Karpas-422 (cell line): Measurements from ENCODE around the gene ZBTB8OS. TPM values are rescaled to one million over a fixed set of nuclear protein-coding genes. Genes with fewer than 3 reads are reported as not detected.

Experiments
- DNase-seq: peaks from one replicate; pipeline ENCODE4 v3.0.0-alpha.2; 2015
- H2AFZ ChIP-seq: fragments of 200-600 bp; sonication (generic); 2 replicates; pipeline ENCODE4 v1.6.1; 2014; ENCODE audit warnings: antibody characterized with exemption, low read length, mixed read lengths
- H3K27ac ChIP-seq: fragments of 200-600 bp; sonication (generic); 2 replicates; pipeline ENCODE4 v1.5.1; 2014; ENCODE audit warnings: mild to moderate bottlenecking, low read length, moderate library complexity
- H3K27me3 ChIP-seq: fragments of 200-600 bp; sonication (generic); 2 replicates; pipeline ENCODE4 v1.6.1; 2014; ENCODE audit warnings: low read length, mixed read lengths
- H3K36me3 ChIP-seq: fragments of 200-600 bp; sonication (generic); 2 replicates; pipeline ENCODE4 v1.6.1; 2014; ENCODE audit warnings: low read length, mixed read lengths; ENCODE audit not compliant: insufficient read depth
- H3K4me1 ChIP-seq: fragments of 200-600 bp; sonication (generic); 2 replicates; pipeline ENCODE4 v1.6.1; 2014; ENCODE audit warnings: mild to moderate bottlenecking, low read length, mixed read lengths
- H3K4me2 ChIP-seq: fragments of 200-600 bp; sonication (generic); 2 replicates; pipeline ENCODE4 v1.6.1; 2014; ENCODE audit warnings: low read length, low read depth, mild to moderate bottlenecking; ENCODE audit not compliant: poor library complexity, severe bottlenecking
- H3K4me3 ChIP-seq: fragments of 200-600 bp; sonication (generic); 2 replicates; pipeline ENCODE4 v1.5.1; 2014; ENCODE audit warnings: mild to moderate bottlenecking, antibody characterized with exemption, low read length, mixed read lengths
- H3K79me2 ChIP-seq: fragments of 200-600 bp; sonication (generic); 2 replicates; pipeline ENCODE4 v1.6.1; 2014; ENCODE audit warnings: mild to moderate bottlenecking, low read length, mixed read lengths
- H3K9ac ChIP-seq: fragments of 200-600 bp; sonication (generic); 2 replicates; pipeline ENCODE4 v1.6.0; 2014; ENCODE audit warnings: low read length
- H3K9me2 ChIP-seq: fragments of 200-600 bp; sonication (generic), shearing (Covaris generic); replicated peaks from 2 replicates; pipeline ENCODE4 v1.6.0; 2014; ENCODE audit warnings: mild to moderate bottlenecking, low read length, moderate library complexity; ENCODE audit not compliant: insufficient read depth
- H3K9me3 ChIP-seq: fragments of 300-700, 200-600 bp; sonication (generic); 2 replicates; pipeline ENCODE4 v1.6.1; 2014; ENCODE audit warnings: low read length, mixed read lengths
- H4K20me1 ChIP-seq: fragments of 200-600 bp; sonication (generic); 2 replicates; pipeline ENCODE4 v1.6.1; 2014; ENCODE audit warnings: mild to moderate bottlenecking, antibody characterized with exemption, low read length, low read depth; ENCODE audit not compliant: insufficient read depth
- total RNA-seq: library from RNA; depleted of rRNA; stranded (reverse); fragments of >200 nt; shearing (Covaris generic); gene quantifications from 2 replicates; pipeline ENCODE4 v1.2.3, GENCODE V29; 2014; ENCODE audit warnings: low replicate concordance

ZBTB8OS gene
- total RNA-seq, 1 experiment from 2014 or later: 55.1 TPM

DNA sequence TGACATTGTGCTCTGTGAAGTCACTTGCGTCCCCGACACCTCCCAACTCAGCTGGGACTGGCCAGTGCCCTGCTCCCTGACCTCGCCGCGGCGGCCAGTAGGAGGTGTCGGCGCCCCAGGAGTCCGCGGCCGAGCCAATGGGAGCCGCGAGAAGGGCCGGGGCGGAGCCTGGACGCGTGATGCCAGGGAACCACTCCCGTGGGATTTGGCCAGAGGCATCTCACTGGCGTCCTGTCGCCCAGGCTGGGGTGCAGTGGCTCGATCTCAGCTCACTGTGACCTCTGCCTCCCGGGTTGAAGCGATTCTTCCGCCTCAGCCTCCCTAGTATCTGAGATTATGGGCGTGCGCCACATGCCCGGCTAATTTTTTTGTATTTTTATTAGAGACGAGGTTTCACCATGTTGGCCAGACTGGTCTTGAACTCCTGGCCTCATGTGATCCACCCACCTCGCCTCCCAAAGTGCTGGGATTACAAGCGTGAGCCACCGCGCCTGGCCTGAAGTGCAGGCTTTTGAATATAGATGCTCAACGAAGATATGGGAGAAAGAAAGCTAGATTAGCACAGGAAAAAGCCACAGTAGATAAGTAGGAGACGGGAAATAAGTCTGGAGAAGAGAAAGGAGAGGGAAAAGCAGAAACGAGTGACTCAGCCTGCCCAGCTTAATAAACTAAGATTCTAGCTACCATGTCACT, 38.0 kb downstream of the ZBTB8OS start:
- H3K4me1 ChIP-seq: 0 out of 2 replicates have a peak, but pooled peaks cover 3% of the 10 kb centered on the region
- H3K9me2 ChIP-seq: no peaks in the 10 kb centered on the region
- H3K79me2 ChIP-seq: no peaks in the 10 kb centered on the region
- H3K27ac ChIP-seq: no peak overlapping the region
- no peak overlapping the region for H3K4me2 ChIP-seq
- H2AFZ ChIP-seq: no peak overlapping the region
- no peak overlapping the region for H3K9ac ChIP-seq
- H4K20me1 ChIP-seq: no peaks in the 10 kb centered on the region
- H3K9me3 ChIP-seq: no peaks in the 10 kb centered on the region
- H3K4me3 ChIP-seq: no peak overlapping the region
- DNase-seq: no peak
- H3K27me3 ChIP-seq: no peaks in the 10 kb centered on the region
- H3K36me3 ChIP-seq: no peaks in the 10 kb centered on the region

DNA sequence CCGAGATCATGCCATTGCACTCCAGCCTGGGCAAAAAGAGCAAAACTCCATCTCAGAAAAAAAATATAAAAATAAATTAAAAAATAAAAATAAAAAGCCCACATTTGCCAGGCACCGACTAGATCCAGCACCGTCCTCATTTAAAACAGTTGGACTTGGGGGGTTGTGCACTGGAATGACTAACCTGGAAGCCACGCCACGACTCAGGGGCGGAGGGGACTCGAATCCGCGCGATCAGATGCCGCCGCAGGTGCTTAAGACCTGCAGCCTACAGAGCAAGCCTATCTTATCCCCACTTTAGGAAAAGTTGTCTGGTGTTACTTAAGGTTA, 38.5 kb downstream of the ZBTB8OS start:
- Histone ChIP-seq H2AFZ (no peak overlapping the region), H4K20me1 (no peaks in the 10 kb centered on the region), H3K4me2 (no peak overlapping the region), H3K9me3 (no peaks in the 10 kb centered on the region), H3K9ac (no peak overlapping the region), H3K4me1 (0 out of 2 replicates have a peak, but pooled peaks cover 3% of the 10 kb centered on the region), H3K9me2 (no peaks in the 10 kb centered on the region), H3K27ac (no peak overlapping the region), H3K36me3 (no peaks in the 10 kb centered on the region), H3K27me3 (no peaks in the 10 kb centered on the region), H3K4me3 (no peak overlapping the region), H3K79me2 (no peaks in the 10 kb centered on the region)
- no peak for DNase-seq

DNA sequence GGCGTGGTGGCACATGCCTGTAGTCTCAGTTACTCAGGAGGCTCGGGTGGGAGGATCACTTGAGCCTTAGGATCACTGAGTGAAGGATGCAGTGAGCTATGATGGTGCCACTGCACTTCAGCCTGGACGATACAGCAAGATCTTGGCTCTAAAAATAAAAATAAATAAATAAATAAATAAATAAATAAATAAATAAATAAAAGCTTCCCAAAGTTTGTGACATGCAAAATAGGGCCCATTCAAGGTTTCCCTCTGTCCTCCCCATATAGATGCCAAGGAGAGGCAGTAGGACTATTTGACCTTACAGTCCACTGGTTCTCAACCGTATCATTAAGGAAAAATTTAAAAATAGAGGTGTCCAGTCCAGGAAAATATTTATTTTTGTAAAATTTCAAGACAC, 41.2 kb downstream of the ZBTB8OS start:
- Histone ChIP-seq H3K4me2 (no peak overlapping the region), H3K27ac (no peak overlapping the region), H3K36me3 (no peaks in the 10 kb centered on the region), H3K27me3 (no peaks in the 10 kb centered on the region), H3K9me3 (no peaks in the 10 kb centered on the region), H3K9me2 (no peaks in the 10 kb centered on the region), H4K20me1 (no peaks in the 10 kb centered on the region), H2AFZ (no peak overlapping the region), H3K4me1 (0 out of 2 replicates have a peak, but pooled peaks cover 3% of the 10 kb centered on the region), H3K79me2 (no peaks in the 10 kb centered on the region), H3K9ac (no peak overlapping the region), H3K4me3 (no peak overlapping the region)
- no peak for DNase-seq

DNA sequence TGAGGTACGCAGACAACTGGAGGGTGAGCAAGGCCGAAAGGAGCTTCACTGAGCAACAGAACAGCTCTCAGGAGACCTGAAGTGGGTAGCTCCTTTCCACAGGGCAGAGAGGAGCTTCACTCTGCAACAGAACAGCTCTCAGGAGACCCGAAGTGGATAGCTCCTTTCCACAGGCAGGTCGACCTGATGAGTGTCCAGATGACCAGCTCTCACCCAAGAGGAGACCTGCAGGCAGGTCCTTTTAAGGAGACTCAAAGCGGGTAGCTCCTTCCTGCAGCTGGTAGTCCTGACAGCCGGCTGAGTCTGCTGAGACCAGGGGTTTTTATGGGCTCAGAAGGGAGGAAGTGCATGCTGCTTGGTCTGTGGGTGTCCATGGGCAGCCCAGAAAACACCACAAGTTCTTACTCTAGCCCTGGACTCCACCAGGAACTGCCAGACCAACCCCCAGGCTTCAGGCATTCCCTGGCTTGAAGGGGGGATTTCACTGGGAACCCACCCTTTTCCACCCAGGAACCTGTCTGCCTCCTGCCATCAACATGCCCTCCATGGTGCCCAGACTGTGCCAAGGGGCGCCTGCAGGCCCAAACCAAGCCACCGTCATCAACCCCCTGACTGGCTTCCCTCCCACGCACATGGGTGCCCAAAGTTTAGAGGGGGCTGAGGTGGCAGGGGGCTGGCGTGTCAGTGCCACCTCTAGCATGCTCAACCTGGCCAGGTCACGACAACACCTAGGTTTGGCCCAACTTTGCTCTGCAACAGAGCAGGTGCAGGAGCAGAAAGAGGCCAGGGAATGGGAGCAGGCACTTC, 43.6 kb downstream of the ZBTB8OS start:
- Histone ChIP-seq H3K27me3 (no peaks in the 10 kb centered on the region), H3K27ac (no peak overlapping the region), H3K9me2 (no peaks in the 10 kb centered on the region), H3K9ac (no peak overlapping the region), H3K4me2 (no peak overlapping the region), H3K4me1 (0 out of 2 replicates have a peak, but pooled peaks cover 3% of the 10 kb centered on the region), H3K79me2 (no peaks in the 10 kb centered on the region), H3K4me3 (no peak overlapping the region), H2AFZ (no peak overlapping the region), H4K20me1 (no peaks in the 10 kb centered on the region), H3K36me3 (no peaks in the 10 kb centered on the region), H3K9me3 (no peaks in the 10 kb centered on the region)
- DNase-seq: no peak

DNA sequence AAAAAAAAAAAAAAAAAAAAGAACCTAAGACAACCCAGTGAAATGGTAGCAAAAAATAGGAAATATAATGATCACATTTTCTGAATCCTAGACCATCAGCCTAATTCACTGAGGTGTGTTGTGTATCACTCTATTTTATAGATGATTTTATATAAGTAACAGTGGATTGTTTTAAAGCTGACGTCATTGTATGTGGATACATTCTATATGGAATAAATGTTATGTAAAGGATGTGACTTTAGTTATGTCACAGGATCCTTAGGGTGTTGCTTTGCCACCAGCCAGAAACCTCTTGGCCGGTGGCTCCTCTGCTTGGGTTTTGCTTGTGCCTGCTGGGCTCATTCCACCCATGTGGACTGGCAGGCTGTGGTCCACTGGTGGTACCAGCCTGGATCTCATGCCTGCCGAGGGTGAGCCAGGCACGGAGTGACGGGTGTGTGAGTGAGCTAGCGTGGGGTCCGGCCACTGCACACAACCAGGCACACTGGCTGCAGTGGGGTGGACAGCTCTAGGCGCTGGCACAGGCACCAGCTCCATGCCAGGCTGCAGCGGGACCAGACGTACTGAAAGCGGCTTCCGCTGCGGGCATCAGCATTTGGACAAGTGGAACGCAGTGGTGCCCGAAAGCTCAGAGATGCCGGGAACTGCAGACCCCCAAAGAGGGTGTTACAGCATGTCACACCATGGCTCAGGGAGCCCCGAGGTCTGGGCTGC, 44.5 kb downstream of the ZBTB8OS start:
- Histone ChIP-seq H3K4me1 (0 out of 2 replicates have a peak, but pooled peaks cover 3% of the 10 kb centered on the region), H3K79me2 (no peaks in the 10 kb centered on the region), H3K9me3 (no peaks in the 10 kb centered on the region), H3K36me3 (no peaks in the 10 kb centered on the region), H3K9ac (no peak overlapping the region), H3K4me2 (no peak overlapping the region), H2AFZ (no peak overlapping the region), H4K20me1 (no peaks in the 10 kb centered on the region), H3K27me3 (no peaks in the 10 kb centered on the region), H3K27ac (no peak overlapping the region), H3K4me3 (no peak overlapping the region), H3K9me2 (no peaks in the 10 kb centered on the region)
- no peak for DNase-seq

DNA sequence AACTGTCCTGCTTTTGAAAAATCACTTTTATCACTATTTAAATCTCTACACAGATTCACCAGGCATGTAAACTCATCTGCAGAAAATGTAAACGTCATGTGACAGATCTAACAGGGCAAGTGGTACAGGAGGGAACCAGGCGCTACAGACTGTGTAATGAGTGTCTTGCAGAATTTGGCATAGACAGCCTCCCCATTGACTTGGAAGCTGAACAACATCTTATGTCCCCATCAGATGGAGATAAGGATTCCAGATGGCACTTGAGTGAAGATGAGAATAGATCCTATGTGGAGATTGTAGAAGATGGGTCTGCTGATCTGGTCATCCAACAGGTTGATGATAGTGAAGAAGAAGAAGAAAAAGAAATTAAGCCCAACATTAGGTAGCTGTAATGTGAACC, 50.3 kb downstream of the ZBTB8OS start:
- H3K9me3 ChIP-seq: no peaks in the 10 kb centered on the region
- H3K4me3 ChIP-seq: no peak overlapping the region
- no peaks in the 10 kb centered on the region for H3K79me2 ChIP-seq
- H3K4me1 ChIP-seq: peaks cover 9% of the 10 kb centered on the region
- no peaks in the 10 kb centered on the region for H3K9me2 ChIP-seq
- H2AFZ ChIP-seq: peak overlapping the region; percentile 68; the same call in 1 of the 2 replicates
- H3K9ac ChIP-seq: no peak overlapping the region
- H3K36me3 ChIP-seq: no peaks in the 10 kb centered on the region
- no peak overlapping the region for H3K27ac ChIP-seq
- no peaks in the 10 kb centered on the region for H4K20me1 ChIP-seq
- H3K4me2 ChIP-seq: no peak overlapping the region
- no peaks in the 10 kb centered on the region for H3K27me3 ChIP-seq
- no peak for DNase-seq

DNA sequence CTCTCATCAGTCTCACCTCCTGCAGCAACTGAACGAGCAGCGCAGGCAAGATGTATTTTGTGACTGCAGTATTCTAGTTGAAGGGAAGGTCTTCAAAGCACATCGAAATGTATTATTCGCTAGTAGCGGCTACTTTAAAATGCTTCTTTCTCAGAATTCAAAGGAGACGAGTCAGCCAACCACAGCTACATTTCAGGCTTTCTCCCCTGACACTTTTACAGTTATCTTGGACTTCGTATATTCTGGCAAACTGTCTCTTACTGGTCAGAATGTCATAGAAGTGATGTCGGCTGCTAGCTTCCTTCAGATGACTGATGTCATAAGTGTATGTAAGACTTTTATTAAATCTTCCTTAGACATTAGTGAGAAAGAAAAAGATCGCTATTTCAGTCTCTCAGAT, 57.4 kb downstream of the ZBTB8OS start:
- Histone ChIP-seq H3K36me3 (no peaks in the 10 kb centered on the region), H3K27ac (no peak overlapping the region), H3K9me3 (no peaks in the 10 kb centered on the region), H3K9me2 (no peaks in the 10 kb centered on the region), H3K4me3 (no peak overlapping the region), H3K4me1 (no peaks in the 10 kb centered on the region), H3K27me3 (no peaks in the 10 kb centered on the region), H2AFZ (no peak overlapping the region), H4K20me1 (no peaks in the 10 kb centered on the region), H3K9ac (no peak overlapping the region), H3K4me2 (no peak overlapping the region), H3K79me2 (no peaks in the 10 kb centered on the region)
- DNase-seq: no peak

DNA sequence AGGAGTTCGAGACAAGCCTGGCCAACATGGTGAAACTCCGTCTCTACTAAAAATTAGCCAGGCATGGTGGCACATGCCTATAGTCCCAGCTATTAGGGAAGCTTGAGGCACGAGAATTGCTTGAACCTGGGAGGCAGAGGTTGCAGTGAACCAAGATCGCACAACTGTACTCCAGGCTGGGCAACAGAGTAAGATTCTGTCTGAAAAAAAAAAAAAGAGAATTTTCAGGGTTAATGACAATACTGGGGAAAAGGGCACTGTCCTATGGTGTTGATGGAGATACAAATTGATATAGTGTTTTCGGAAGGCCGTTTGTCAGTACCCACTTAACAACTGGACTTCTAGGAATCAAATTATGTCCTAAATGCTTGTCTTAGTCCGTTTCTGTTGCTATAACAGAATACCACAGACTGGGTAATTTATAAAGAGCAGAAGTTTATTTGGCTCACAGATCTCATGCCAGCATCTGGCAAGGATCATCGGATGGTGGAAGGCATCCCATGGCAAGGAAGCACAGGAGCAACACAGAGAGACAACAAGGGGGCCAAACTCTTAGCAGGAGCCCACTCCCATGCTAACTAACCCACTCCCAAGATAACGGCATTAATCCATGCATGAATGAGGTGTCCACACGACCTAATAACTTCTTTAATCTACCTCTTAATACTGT, 69.9 kb downstream of the ZBTB8OS start:
- no peaks in the 10 kb centered on the region for H3K36me3 ChIP-seq
- no peaks in the 10 kb centered on the region for H4K20me1 ChIP-seq
- no peaks in the 10 kb centered on the region for H3K27me3 ChIP-seq
- no peaks in the 10 kb centered on the region for H3K9me3 ChIP-seq
- H3K9me2 ChIP-seq: no peaks in the 10 kb centered on the region
- no peak overlapping the region for H3K27ac ChIP-seq
- no peaks in the 10 kb centered on the region for H3K4me1 ChIP-seq
- H3K9ac ChIP-seq: no peak overlapping the region
- no peaks in the 10 kb centered on the region for H3K79me2 ChIP-seq
- no peak overlapping the region for H3K4me3 ChIP-seq
- H2AFZ ChIP-seq: no peak overlapping the region
- DNase-seq: no peak
- H3K4me2 ChIP-seq: no peak overlapping the region
